H1 (cell line): ENCODE results near the gene CERS5. TPM values are rescaled to one million over a fixed set of nuclear protein-coding genes. Genes with fewer than 3 reads are reported as not detected.

Experiments
- CTCF ChIA-PET: fragments of 300-600 bp; sonication (Branson Sonifier 250); formaldehyde crosslinking; loops from one replicate; lab custom pipeline; 2021; ENCODE audit not compliant: partially characterized antibody; lab: Charles Lee
- POLR2A ChIA-PET: fragments of 300-600 bp; sonication (Branson Sonifier 250); formaldehyde crosslinking; loops from one replicate; lab custom pipeline; 2021; ENCODE audit warnings: inconsistent platforms; ENCODE audit not compliant: partially characterized antibody; lab: Charles Lee
- DNase-seq, 2 experiments: peaks; one replicate each; pipeline versions ENCODE4 v3.0.0 to v3.0.0-alpha.2; 2010 to 2022; ENCODE audit warnings: low spot score in 2 of 2, low read depth in 1 of 2, mixed read lengths in 1 of 2
- FAIRE-seq: peaks from 2 replicates; lab custom pipeline; 2011; peaks lifted over from hg19 to GRCh38; lab: Jason Lieb, UNC
- H2AFZ ChIP-seq: 2 replicates; pipeline ENCODE4 v1.8.1; 2012; ENCODE audit warnings: low read length, inconsistent platforms
- H2AK5ac ChIP-seq: 2 replicates; pipeline ENCODE4 v1.6.1; 2013; ENCODE audit warnings: low read depth, low read length
- H2BK120ac ChIP-seq: replicated peaks from 2 replicates; pipeline ENCODE3; 2013; ENCODE audit warnings: low read depth, low read length, inconsistent platforms
- H2BK12ac ChIP-seq: 2 replicates; pipeline ENCODE4 v1.6.1; 2013; ENCODE audit warnings: low read depth, low read length
- H2BK15ac ChIP-seq: 2 replicates; pipeline ENCODE4 v1.6.1; 2013; ENCODE audit warnings: low read length
- H2BK20ac ChIP-seq: 2 replicates; pipeline ENCODE4 v1.6.1; 2013; ENCODE audit warnings: low read length
- H2BK5ac ChIP-seq: 2 replicates; pipeline ENCODE4 v1.6.1; 2013; ENCODE audit warnings: low read depth, low read length
- H3K14ac ChIP-seq: 2 replicates; pipeline ENCODE4 v1.6.1; 2013; ENCODE audit warnings: inconsistent platforms; ENCODE audit not compliant: insufficient read length
- H3K18ac ChIP-seq: 2 replicates; pipeline ENCODE4 v1.6.1; 2013; ENCODE audit warnings: low read length; ENCODE audit errors: extremely low read depth
- H3K23ac ChIP-seq: 2 replicates; pipeline ENCODE4 v1.6.1; 2013; ENCODE audit warnings: inconsistent platforms; ENCODE audit not compliant: insufficient read length
- H3K23me2 ChIP-seq: 2 replicates; pipeline ENCODE4 v1.6.1; 2013; ENCODE audit warnings: low read depth, low read length
- H3K27ac ChIP-seq: 2 replicates; pipeline ENCODE4 v1.6.1; 2011; ENCODE audit warnings: low read depth, low read length, inconsistent platforms
- H3K27me3 ChIP-seq, 4 experiments: replicated peaks in 1 of 4; 1 replicate in 1 of 4; 2 replicates in 3 of 4; pipeline versions ENCODE4 v1.6.1 to v1.8.1; 2011 to 2013; ENCODE audit warnings: low read length in 3 of 4, mild to moderate bottlenecking in 3 of 4, inconsistent platforms in 2 of 4, mixed read lengths in 2 of 4, moderate library complexity in 1 of 4; ENCODE audit not compliant: control insufficient read depth in 3 of 4, insufficient read depth in 3 of 4; ENCODE audit errors: extremely low read depth in 1 of 4
- H3K36me3 ChIP-seq, 4 experiments: 2 replicates each; pipeline versions ENCODE4 v1.6.1 to v1.8.1; 2011 to 2013; ENCODE audit warnings: mild to moderate bottlenecking in 4 of 4, low read length in 3 of 4, moderate library complexity in 2 of 4, control low read depth in 1 of 4, inconsistent platforms in 1 of 4; ENCODE audit not compliant: insufficient read depth in 4 of 4, control insufficient read depth in 2 of 4
- H3K4ac ChIP-seq: replicated peaks from 2 replicates; pipeline ENCODE3; 2013; ENCODE audit warnings: low read length, low read depth, mixed read lengths, inconsistent platforms; ENCODE audit not compliant: insufficient read length
- H3K4me1 ChIP-seq, 4 experiments: replicated peaks in 1 of 4; 1 replicate in 1 of 4; 2 replicates in 3 of 4; pipeline versions ENCODE4 v1.6.1 to v1.8.1; 2011 to 2013; ENCODE audit warnings: low read length in 3 of 4, inconsistent platforms in 2 of 4, mixed read lengths in 1 of 4; ENCODE audit not compliant: insufficient read depth in 4 of 4, control insufficient read depth in 3 of 4
- H3K4me2 ChIP-seq, 2 experiments: 2 replicates each; pipeline versions ENCODE4 v1.6.1 to v1.8.1; 2011 to 2013; ENCODE audit warnings: low read depth in 2 of 2, low read length in 2 of 2, control low read depth in 1 of 2, inconsistent platforms in 1 of 2, mild to moderate bottlenecking in 1 of 2; ENCODE audit not compliant: insufficient read depth in 1 of 2
- H3K4me3 ChIP-seq, 4 experiments: fragments of 200-600, 300-600 bp in 1 of 4; sonication (generic), shearing (Covaris generic), sonication (Bioruptor Twin) in 1 of 4; 2 replicates each; pipeline versions ENCODE4 v1.5.1 to v1.8.1; 2011 to 2016; ENCODE audit warnings: low read length in 4 of 4, low read depth in 3 of 4, control low read depth in 2 of 4, inconsistent platforms in 2 of 4, mild to moderate bottlenecking in 2 of 4, mixed read lengths in 1 of 4, moderate library complexity in 1 of 4; ENCODE audit not compliant: insufficient read depth in 2 of 4; ENCODE audit errors: extremely low read depth in 1 of 4
- H3K56ac ChIP-seq: replicated peaks from 2 replicates; pipeline ENCODE3; 2013; ENCODE audit warnings: low read depth, mild to moderate bottlenecking, mixed read lengths, low read length, inconsistent platforms; ENCODE audit not compliant: insufficient read length
- H3K79me1 ChIP-seq: 2 replicates; pipeline ENCODE4 v1.6.1; 2013; ENCODE audit warnings: low read depth, low read length, control low read depth
- H3K79me2 ChIP-seq, 2 experiments: 2 replicates each; pipeline versions ENCODE4 v1.6.1 to v1.8.1; 2012 to 2013; ENCODE audit warnings: low read length in 2 of 2, mild to moderate bottlenecking in 2 of 2, inconsistent platforms in 1 of 2; ENCODE audit not compliant: insufficient read depth in 2 of 2, control insufficient read depth in 1 of 2
- H3K9ac ChIP-seq, 4 experiments: replicated peaks in 1 of 4; 1 replicate in 1 of 4; 2 replicates in 3 of 4; pipeline versions ENCODE4 v1.6.1 to v1.8.1; 2011 to 2013; ENCODE audit warnings: low read depth in 3 of 4, low read length in 3 of 4, control low read depth in 2 of 4, mild to moderate bottlenecking in 2 of 4, moderate library complexity in 2 of 4, inconsistent platforms in 1 of 4; ENCODE audit errors: extremely low read depth in 1 of 4
- H3K9me3 ChIP-seq, 2 experiments: 2 replicates each; pipeline versions ENCODE4 v1.6.1 to v1.8.1; 2012 to 2013; ENCODE audit warnings: mild to moderate bottlenecking in 2 of 2, moderate library complexity in 2 of 2, control low read depth in 1 of 2, inconsistent platforms in 1 of 2, low read depth in 1 of 2, low read length in 1 of 2, mixed read lengths in 1 of 2; ENCODE audit not compliant: insufficient read depth in 2 of 2
- H4K20me1 ChIP-seq, 2 experiments: replicated peaks in 1 of 2; 2 replicates each; pipeline versions ENCODE3 to v1.8.1; 2011 to 2013; ENCODE audit warnings: inconsistent platforms in 2 of 2, low read length in 2 of 2, mild to moderate bottlenecking in 1 of 2; ENCODE audit not compliant: insufficient read depth in 2 of 2, control insufficient read depth in 1 of 2
- H4K5ac ChIP-seq: 2 replicates; pipeline ENCODE4 v1.6.1; 2013; ENCODE audit warnings: low read length, low read depth, mixed read lengths, inconsistent platforms; ENCODE audit not compliant: insufficient read length
- H4K8ac ChIP-seq: 2 replicates; pipeline ENCODE4 v1.8.0; 2013; ENCODE audit warnings: mild to moderate bottlenecking, moderate library complexity, low read length, inconsistent platforms; ENCODE audit not compliant: insufficient read depth; ENCODE audit errors: extremely low read depth
- H4K91ac ChIP-seq: replicated peaks from 2 replicates; pipeline ENCODE3; 2013; ENCODE audit warnings: low read length, mixed read lengths, inconsistent platforms; ENCODE audit not compliant: insufficient read length
- CBX5 ChIP-seq: fragments of 300-800, 300-1000 bp; sonication (generic); IDR thresholded peaks from 2 replicates; pipeline ENCODE4 v1.7.1; 2016; ENCODE audit warnings: antibody characterized with exemption, low read length, low read depth
- EZH2 ChIP-seq: fragments of 200-600 bp; sonication (generic); IDR thresholded peaks from 2 replicates; pipeline ENCODE4 v1.7.1; 2012; ENCODE audit warnings: low read depth, mild to moderate bottlenecking, moderate library complexity, low read length, inconsistent platforms; ENCODE audit not compliant: severe bottlenecking
- GTF2F1 ChIP-seq: IDR thresholded peaks from 2 replicates; pipeline ENCODE4 v1.6.1; 2012; ENCODE audit warnings: low read depth, low read length, improper control_type of control experiment, borderline replicate concordance
- JUND ChIP-seq: IDR thresholded peaks from 2 replicates; pipeline ENCODE4 v1.6.1; 2011; ENCODE audit warnings: mild to moderate bottlenecking, improper control_type of control experiment, low read length
- KDM1A ChIP-seq: fragments of 200-600, 300-600 bp; sonication (generic); IDR thresholded peaks from 2 replicates; pipeline ENCODE4 v1.7.1; 2016; ENCODE audit warnings: mild to moderate bottlenecking, low read length, borderline replicate concordance
- MAFK ChIP-seq: IDR thresholded peaks from 2 replicates; pipeline ENCODE4 v1.6.1; 2012; ENCODE audit warnings: low read depth, mild to moderate bottlenecking, improper control_type of control experiment, low read length
- NRF1 ChIP-seq: IDR thresholded peaks from 2 replicates; pipeline ENCODE4 v1.6.1; 2011; ENCODE audit warnings: mild to moderate bottlenecking, low read depth, low read length, improper control_type of control experiment
- RBBP5 ChIP-seq: IDR thresholded peaks from 2 replicates; pipeline ENCODE4 v1.7.1; 2012; ENCODE audit warnings: low read depth, mild to moderate bottlenecking, inconsistent platforms, low read length, moderate library complexity, borderline replicate concordance
- SP4 ChIP-seq: IDR thresholded peaks from 2 replicates; pipeline ENCODE4 v1.6.1; 2012; ENCODE audit warnings: low read length, inconsistent platforms
- TBP ChIP-seq: IDR thresholded peaks from 2 replicates; pipeline ENCODE4 v1.6.1; 2011; ENCODE audit warnings: low read depth, low read length, improper control_type of control experiment
- TEAD4 ChIP-seq: IDR thresholded peaks from 2 replicates; pipeline ENCODE4 v1.6.1; 2012; ENCODE audit warnings: low read depth, low read length, inconsistent platforms, mixed read lengths
- WGBS, 2 experiments: shearing (Covaris generic) in 1 of 2; methylation state at CpG; one replicate each; pipeline versions ENCODE4 v1.1.6 to v1.1.7; 2013 to 2015; ENCODE audit warnings: low lambda C conversion rate in 2 of 2, mixed read lengths in 2 of 2, inconsistent platforms in 1 of 2, low coverage in 1 of 2, missing lambda C conversion rate in 1 of 2; ENCODE audit not compliant: insufficient replicate concordance in 2 of 2, insufficient coverage in 1 of 2, insufficient read length in 1 of 2; ENCODE audit errors: extremely low coverage in 1 of 2, missing lambda C conversion rate in 1 of 2; 5-methylcytosine and 5-hydroxymethylcytosine counted together
- polyA plus RNA-seq, 7 experiments: library from polyadenylated mRNA; depleted of rRNA in 3 of 7; stranded (reverse) in 5 of 7; unstranded in 2 of 7; fragments of >200 nt in 5 of 7; fragments of 200-250 nt in 2 of 7; gene quantifications; 1 replicate in 5 of 7; 2 replicates in 1 of 7; 4 replicates in 1 of 7; pipeline versions ENCODE4 v1.2.1 to v1.2.3, GENCODE V29; 2011 to 2013; ENCODE audit warnings: missing spikeins in 2 of 7, mixed read lengths in 2 of 7
- total RNA-seq: library from RNA; stranded (reverse); fragmentation: NEBNext Ultra II Directional; extraction: Animal tissue kit (Norgen Biotek cat#: 25700); gene quantifications from 2 replicates; pipeline ENCODE4 v1.2.1, GENCODE V29; 2021
- TF ChIP-seq, protein P1 (sequence below): IDR thresholded peaks from 2 replicates; pipeline ENCODE4 v1.6.1; 2011; ENCODE audit warnings: low read length, improper control_type of control experiment

Gene CERS5
- total and polyA plus RNA-seq, 2 of the 8 experiments (the other 6 are each of a cell fraction or from before 2014, with no cell fraction given): 69.2 to 119 TPM

DNA sequence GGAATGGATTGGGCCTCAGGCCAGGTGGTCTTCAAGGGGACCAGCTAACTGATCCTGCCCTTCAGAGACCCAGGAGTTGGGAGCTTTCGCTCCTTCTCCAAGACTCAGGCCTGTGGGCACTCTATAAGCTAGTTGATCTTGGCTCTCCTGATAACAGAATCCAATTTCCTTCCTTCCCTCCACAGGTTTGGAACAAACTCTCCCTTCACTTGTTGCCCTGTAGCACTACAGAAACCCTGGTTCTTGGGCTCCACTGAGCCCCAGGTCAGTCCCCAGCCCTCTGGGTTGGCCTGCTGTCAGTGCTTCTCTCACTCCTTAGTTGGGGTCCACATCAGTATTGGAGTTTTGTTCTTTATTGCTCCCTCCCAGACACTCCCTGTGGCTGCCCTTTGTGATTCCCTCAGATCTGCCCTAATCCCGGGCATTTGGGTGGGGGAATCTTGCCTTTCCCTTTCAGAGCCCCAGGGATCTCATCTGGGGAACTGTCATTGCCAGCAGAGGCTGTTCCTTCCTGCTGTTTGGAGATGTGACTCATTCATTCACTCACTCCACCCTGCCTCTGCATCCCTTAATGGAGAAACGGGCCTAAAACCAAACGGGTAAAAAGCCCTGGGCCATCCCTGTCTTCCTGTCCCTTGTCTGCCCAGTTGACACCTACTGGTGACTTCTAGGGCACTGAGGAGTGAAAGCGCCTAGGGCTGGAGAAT lies 67.7 kb downstream of the CERS5 start:
- no peak overlapping the region for H3K18ac ChIP-seq
- H3K4me1 ChIP-seq: peaks cover 2 to 9% (median 5%) of the 10 kb centered on the region in 4 experiments; a peak in 5 of 7 replicates
- POLR2A ChIA-PET: interaction anchor here (0.6 to 27.1 kb wide), 6 partner anchors 6 to 68 kb away, joined by 3 to 457 read pairs (median 4); partner anchors contain the start of genes CERS5, COX14, GPD1 and SMARCD1
- no peak overlapping the region for H4K8ac ChIP-seq
- no peak overlapping the region for H3K14ac ChIP-seq
- H2BK20ac ChIP-seq: no peak overlapping the region
- H3K4ac ChIP-seq: no peak overlapping the region
- no peak overlapping the region for H3K56ac ChIP-seq
- no peak overlapping the region for H3K4me3 ChIP-seq
- no peak overlapping the region for H2BK12ac ChIP-seq
- H3K23me2 ChIP-seq: no peaks in the 10 kb centered on the region
- H2BK120ac ChIP-seq: no peak overlapping the region
- no peak overlapping the region for H4K5ac ChIP-seq
- no peaks in the 10 kb centered on the region for H3K79me2 ChIP-seq
- FAIRE-seq (no peak), DNase-seq (no peak)
- H4K20me1 ChIP-seq: peaks cover 0 to 9% of the 10 kb centered on the region in 2 experiments
- H3K4me2 ChIP-seq: no peak overlapping the region
- no peaks in the 10 kb centered on the region for H3K79me1 ChIP-seq
- peaks cover 36 to 59% (median 51%) of the 10 kb centered on the region in 4 experiments for H3K36me3 ChIP-seq
- H2BK5ac ChIP-seq: no peak overlapping the region
- no peak overlapping the region for H2AFZ ChIP-seq
- no peak overlapping the region; a peak in 1 of 7 replicates for H3K9ac ChIP-seq
- H3K27ac ChIP-seq: no peak overlapping the region
- WGBS, 2 experiments: 77% methylated on average over 5 of the region's 5 CpGs; no CpG with 5 or more reads in 1 of the 2 experiments
- CTCF ChIA-PET: interaction anchor here (1.1 to 32.9 kb wide), 6 partner anchors 12 to 131 kb away, joined by 3 to 625 read pairs (median 70); partner anchors contain the start of genes COX14, GPD1 and SMARCD1
- H3K27me3 ChIP-seq: no peaks in the 10 kb centered on the region
- no peak overlapping the region for H3K23ac ChIP-seq
- no peak overlapping the region for H4K91ac ChIP-seq
- no peaks in the 10 kb centered on the region for H3K9me3 ChIP-seq
- no peak overlapping the region for H2AK5ac ChIP-seq
- no peak overlapping the region for H2BK15ac ChIP-seq
- TF ChIP-seq CBX5 (no peak), JUND (no peak), GTF2F1 (no peak), TBP (no peak), MAFK (no peak), EZH2 (no peak), SP4 (no peak), NRF1 (no peak), TEAD4 (no peak), RBBP5 (no peak), KDM1A (no peak)
- TF ChIP-seq, protein P1, sequence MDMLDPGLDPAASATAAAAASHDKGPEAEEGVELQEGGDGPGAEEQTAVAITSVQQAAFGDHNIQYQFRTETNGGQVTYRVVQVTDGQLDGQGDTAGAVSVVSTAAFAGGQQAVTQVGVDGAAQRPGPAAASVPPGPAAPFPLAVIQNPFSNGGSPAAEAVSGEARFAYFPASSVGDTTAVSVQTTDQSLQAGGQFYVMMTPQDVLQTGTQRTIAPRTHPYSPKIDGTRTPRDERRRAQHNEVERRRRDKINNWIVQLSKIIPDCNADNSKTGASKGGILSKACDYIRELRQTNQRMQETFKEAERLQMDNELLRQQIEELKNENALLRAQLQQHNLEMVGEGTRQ: no peak
